H1 (cell line): ENCODE measurements around the gene SLC15A2. TPM values are rescaled to one million over a fixed set of nuclear protein-coding genes. Genes with fewer than 3 reads are reported as not detected.

Source experiments
- polyA plus RNA-seq, 7 experiments: library from polyadenylated mRNA; depleted of rRNA in 3 of 7; stranded (reverse) in 5 of 7; unstranded in 2 of 7; fragments of >200 nt in 5 of 7; fragments of 200-250 nt in 2 of 7; gene quantifications; 1 replicate in 5 of 7; 2 replicates in 1 of 7; 4 replicates in 1 of 7; pipeline versions ENCODE4 v1.2.1 to v1.2.3, GENCODE V29; 2011 to 2013; ENCODE audit warnings: missing spikeins in 2 of 7, mixed read lengths in 2 of 7
- total RNA-seq: library from RNA; stranded (reverse); fragmentation: NEBNext Ultra II Directional; extraction: Animal tissue kit (Norgen Biotek cat#: 25700); gene quantifications from 2 replicates; pipeline ENCODE4 v1.2.1, GENCODE V29; 2021
- TF ChIP-seq, protein P1 (sequence below): fragments of 300-600 bp; sonication (generic); IDR thresholded peaks from 2 replicates; pipeline ENCODE4 v1.7.1; 2012; ENCODE audit warnings: low read length, moderate library complexity, mild to moderate bottlenecking, inconsistent platforms; ENCODE audit not compliant: insufficient replicate concordance

The SLC15A2 gene
- total and polyA plus RNA-seq, 2 of the 8 experiments (the other 6 are each of a cell fraction or from before 2014, with no cell fraction given) = 2.0 to 3.6 TPM

DNA sequence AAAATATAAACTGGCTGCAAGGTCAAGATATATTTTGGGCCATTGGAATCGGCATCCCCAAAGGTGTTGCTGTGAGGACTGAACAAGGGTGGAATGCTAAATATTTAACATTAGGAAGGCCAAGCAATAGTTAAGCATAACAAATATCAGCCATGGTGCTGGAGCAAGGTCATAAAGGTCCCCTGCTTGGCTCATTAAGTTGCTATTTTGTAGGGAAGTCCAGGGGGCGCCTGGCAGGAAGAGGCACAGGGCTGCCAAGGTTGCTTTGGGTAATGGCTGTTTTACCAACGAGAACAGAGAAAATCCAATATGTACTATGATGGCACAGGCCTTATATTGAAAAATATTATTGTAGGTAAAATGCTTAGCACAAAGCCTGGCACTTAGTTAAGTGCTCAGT is 62.2 kb downstream of the SLC15A2 start (continued):
- TF ChIP-seq, protein P1, sequence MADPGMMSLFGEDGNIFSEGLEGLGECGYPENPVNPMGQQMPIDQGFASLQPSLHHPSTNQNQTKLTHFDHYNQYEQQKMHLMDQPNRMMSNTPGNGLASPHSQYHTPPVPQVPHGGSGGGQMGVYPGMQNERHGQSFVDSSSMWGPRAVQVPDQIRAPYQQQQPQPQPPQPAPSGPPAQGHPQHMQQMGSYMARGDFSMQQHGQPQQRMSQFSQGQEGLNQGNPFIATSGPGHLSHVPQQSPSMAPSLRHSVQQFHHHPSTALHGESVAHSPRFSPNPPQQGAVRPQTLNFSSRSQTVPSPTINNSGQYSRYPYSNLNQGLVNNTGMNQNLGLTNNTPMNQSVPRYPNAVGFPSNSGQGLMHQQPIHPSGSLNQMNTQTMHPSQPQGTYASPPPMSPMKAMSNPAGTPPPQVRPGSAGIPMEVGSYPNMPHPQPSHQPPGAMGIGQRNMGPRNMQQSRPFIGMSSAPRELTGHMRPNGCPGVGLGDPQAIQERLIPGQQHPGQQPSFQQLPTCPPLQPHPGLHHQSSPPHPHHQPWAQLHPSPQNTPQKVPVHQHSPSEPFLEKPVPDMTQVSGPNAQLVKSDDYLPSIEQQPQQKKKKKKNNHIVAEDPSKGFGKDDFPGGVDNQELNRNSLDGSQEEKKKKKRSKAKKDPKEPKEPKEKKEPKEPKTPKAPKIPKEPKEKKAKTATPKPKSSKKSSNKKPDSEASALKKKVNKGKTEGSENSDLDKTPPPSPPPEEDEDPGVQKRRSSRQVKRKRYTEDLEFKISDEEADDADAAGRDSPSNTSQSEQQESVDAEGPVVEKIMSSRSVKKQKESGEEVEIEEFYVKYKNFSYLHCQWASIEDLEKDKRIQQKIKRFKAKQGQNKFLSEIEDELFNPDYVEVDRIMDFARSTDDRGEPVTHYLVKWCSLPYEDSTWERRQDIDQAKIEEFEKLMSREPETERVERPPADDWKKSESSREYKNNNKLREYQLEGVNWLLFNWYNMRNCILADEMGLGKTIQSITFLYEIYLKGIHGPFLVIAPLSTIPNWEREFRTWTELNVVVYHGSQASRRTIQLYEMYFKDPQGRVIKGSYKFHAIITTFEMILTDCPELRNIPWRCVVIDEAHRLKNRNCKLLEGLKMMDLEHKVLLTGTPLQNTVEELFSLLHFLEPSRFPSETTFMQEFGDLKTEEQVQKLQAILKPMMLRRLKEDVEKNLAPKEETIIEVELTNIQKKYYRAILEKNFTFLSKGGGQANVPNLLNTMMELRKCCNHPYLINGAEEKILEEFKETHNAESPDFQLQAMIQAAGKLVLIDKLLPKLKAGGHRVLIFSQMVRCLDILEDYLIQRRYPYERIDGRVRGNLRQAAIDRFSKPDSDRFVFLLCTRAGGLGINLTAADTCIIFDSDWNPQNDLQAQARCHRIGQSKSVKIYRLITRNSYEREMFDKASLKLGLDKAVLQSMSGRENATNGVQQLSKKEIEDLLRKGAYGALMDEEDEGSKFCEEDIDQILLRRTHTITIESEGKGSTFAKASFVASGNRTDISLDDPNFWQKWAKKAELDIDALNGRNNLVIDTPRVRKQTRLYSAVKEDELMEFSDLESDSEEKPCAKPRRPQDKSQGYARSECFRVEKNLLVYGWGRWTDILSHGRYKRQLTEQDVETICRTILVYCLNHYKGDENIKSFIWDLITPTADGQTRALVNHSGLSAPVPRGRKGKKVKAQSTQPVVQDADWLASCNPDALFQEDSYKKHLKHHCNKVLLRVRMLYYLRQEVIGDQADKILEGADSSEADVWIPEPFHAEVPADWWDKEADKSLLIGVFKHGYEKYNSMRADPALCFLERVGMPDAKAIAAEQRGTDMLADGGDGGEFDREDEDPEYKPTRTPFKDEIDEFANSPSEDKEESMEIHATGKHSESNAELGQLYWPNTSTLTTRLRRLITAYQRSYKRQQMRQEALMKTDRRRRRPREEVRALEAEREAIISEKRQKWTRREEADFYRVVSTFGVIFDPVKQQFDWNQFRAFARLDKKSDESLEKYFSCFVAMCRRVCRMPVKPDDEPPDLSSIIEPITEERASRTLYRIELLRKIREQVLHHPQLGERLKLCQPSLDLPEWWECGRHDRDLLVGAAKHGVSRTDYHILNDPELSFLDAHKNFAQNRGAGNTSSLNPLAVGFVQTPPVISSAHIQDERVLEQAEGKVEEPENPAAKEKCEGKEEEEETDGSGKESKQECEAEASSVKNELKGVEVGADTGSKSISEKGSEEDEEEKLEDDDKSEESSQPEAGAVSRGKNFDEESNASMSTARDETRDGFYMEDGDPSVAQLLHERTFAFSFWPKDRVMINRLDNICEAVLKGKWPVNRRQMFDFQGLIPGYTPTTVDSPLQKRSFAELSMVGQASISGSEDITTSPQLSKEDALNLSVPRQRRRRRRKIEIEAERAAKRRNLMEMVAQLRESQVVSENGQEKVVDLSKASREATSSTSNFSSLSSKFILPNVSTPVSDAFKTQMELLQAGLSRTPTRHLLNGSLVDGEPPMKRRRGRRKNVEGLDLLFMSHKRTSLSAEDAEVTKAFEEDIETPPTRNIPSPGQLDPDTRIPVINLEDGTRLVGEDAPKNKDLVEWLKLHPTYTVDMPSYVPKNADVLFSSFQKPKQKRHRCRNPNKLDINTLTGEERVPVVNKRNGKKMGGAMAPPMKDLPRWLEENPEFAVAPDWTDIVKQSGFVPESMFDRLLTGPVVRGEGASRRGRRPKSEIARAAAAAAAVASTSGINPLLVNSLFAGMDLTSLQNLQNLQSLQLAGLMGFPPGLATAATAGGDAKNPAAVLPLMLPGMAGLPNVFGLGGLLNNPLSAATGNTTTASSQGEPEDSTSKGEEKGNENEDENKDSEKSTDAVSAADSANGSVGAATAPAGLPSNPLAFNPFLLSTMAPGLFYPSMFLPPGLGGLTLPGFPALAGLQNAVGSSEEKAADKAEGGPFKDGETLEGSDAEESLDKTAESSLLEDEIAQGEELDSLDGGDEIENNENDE = no peak
